ENCODE measurements around the gene SLC22A23.

GRCh38 chr6:3322366-3322890 lies 134.4 kb downstream of the SLC22A23 start:
- TF ChIP-seq, protein P1, sequence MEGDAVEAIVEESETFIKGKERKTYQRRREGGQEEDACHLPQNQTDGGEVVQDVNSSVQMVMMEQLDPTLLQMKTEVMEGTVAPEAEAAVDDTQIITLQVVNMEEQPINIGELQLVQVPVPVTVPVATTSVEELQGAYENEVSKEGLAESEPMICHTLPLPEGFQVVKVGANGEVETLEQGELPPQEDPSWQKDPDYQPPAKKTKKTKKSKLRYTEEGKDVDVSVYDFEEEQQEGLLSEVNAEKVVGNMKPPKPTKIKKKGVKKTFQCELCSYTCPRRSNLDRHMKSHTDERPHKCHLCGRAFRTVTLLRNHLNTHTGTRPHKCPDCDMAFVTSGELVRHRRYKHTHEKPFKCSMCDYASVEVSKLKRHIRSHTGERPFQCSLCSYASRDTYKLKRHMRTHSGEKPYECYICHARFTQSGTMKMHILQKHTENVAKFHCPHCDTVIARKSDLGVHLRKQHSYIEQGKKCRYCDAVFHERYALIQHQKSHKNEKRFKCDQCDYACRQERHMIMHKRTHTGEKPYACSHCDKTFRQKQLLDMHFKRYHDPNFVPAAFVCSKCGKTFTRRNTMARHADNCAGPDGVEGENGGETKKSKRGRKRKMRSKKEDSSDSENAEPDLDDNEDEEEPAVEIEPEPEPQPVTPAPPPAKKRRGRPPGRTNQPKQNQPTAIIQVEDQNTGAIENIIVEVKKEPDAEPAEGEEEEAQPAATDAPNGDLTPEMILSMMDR (conservative IDR thresholded peaks at IDR 0.05 in 1 of 2, IDR thresholded peaks at IDR 0.05 in 1 of 2; ENCODE audit: extremely low read depth in 1 of 2, insufficient read depth in 1 of 2, low read depth in 1 of 2, low read length in 2 of 2) = no peak
- no peak for TF ChIP-seq EZH2 (IDR thresholded peaks at IDR 0.05; ENCODE audit: borderline replicate concordance, low read length)

Measured in mammary epithelial cell (primary cell).